GM19372 (cell line): Measurements from ENCODE around the gene KLK2.

ENCODE experiments used
- ATAC-seq: cut with Tn5 transposase; IDR thresholded peaks from one replicate; pipeline ENCODE4 v1.9.1; 2021; ENCODE audit warnings: mild to moderate bottlenecking, low read depth, moderate library complexity; ENCODE audit not compliant: unreplicated experiment

Gene KLK2

GRCh38 chr19:50921426-50922316 lies 48.4 kb downstream of the KLK2 start:
- no peak for ATAC-seq

- ATAC-seq, result no peak
Observed at GRCh38 chr19:50922317-50922853, 49.1 kb downstream of the KLK2 start.

GRCh38 chr19:50924586-50924985 lies 51.3 kb downstream of the KLK2 start:
- ATAC-seq, result no peak

- ATAC-seq, result no peak
Observed at GRCh38 chr19:50925734-50926133, 52.5 kb downstream of the KLK2 start.

GRCh38 chr19:50926144-50926543 lies 52.9 kb downstream of the KLK2 start:
- no peak for ATAC-seq

- no peak for ATAC-seq
Observed at GRCh38 chr19:50928831-50929230, 55.6 kb downstream of the KLK2 start.
